ENCODE results near the gene MKI67.

DNA sequence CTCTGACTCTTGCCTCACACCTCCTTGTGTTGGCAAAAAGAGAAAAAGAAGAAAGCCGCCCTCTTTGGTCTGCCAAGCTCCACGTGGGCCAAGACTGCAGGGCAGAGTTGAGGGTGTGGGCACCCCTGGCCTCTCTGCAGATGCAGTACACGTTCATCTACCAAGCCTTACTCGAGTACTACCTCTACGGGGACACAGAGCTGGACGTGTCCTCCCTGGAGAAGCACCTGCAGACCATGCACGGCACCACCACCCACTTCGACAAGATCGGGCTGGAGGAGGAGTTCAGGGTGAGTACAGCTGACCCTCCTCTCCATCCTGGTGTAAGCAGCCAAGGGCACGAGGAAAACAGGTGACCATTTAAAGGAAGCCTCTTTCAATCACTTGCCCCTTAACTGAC is 56.1 kb downstream of the MKI67 start:
- TF ChIP-seq, protein P1, sequence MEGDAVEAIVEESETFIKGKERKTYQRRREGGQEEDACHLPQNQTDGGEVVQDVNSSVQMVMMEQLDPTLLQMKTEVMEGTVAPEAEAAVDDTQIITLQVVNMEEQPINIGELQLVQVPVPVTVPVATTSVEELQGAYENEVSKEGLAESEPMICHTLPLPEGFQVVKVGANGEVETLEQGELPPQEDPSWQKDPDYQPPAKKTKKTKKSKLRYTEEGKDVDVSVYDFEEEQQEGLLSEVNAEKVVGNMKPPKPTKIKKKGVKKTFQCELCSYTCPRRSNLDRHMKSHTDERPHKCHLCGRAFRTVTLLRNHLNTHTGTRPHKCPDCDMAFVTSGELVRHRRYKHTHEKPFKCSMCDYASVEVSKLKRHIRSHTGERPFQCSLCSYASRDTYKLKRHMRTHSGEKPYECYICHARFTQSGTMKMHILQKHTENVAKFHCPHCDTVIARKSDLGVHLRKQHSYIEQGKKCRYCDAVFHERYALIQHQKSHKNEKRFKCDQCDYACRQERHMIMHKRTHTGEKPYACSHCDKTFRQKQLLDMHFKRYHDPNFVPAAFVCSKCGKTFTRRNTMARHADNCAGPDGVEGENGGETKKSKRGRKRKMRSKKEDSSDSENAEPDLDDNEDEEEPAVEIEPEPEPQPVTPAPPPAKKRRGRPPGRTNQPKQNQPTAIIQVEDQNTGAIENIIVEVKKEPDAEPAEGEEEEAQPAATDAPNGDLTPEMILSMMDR (IDR thresholded peaks at IDR 0.05) = no peak
- no peak for TF ChIP-seq POLR2A (IDR thresholded peaks at IDR 0.05)
